Sigmoid colon (tissue), 4 donors: ENCODE data around the gene F10.

Experiments
- EP300 ChIP-seq, 4 donors: sonication (generic); formaldehyde crosslinking; IDR thresholded peaks; one replicate each; pipeline ENCODE4 v1.6.1; 2017; ENCODE audit warnings: antibody characterized with exemption in 4 of 4
- POLR2A ChIP-seq, 2 donors: fragments of 450-650 bp; IDR thresholded peaks; one replicate each; pipeline ENCODE4 v1.6.1; 2016; ENCODE audit warnings: antibody characterized with exemption in 2 of 2, mild to moderate bottlenecking in 2 of 2, moderate library complexity in 2 of 2
- POLR2AphosphoS5 ChIP-seq, 4 donors: sonication (generic); formaldehyde crosslinking; IDR thresholded peaks; one replicate each; pipeline ENCODE4 v1.6.1; 2017; ENCODE audit warnings: antibody characterized with exemption in 4 of 4
- TF ChIP-seq, protein P1 (sequence below), 4 experiments: fragments of 450-650 bp in 3 of 4; fragments of 200-600 bp in 1 of 4; IDR thresholded peaks; one replicate each; pipeline ENCODE4 v1.5.1; 2016 to 2019; ENCODE audit warnings: antibody characterized with exemption in 4 of 4, mild to moderate bottlenecking in 3 of 4, moderate library complexity in 2 of 4

DNA sequence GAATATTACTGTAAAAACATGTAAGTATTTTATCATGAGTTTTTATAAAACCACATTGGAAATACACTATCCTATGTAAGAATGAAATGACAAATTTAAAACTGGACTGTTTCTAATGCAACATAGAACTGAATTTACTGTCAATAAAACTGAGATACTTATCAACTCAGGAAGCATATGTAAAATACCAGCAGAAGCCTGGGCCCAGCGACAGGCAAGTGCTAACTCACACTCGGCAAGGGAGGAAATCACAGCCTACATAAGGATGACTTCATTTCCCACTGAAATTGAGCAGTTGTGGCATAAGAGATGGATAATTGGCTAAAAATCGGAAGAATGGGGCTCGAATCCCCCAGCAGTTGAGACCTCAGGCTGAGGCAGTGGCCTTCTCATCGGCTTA, 47.9 kb downstream of the F10 start:
- TF ChIP-seq, protein P1, sequence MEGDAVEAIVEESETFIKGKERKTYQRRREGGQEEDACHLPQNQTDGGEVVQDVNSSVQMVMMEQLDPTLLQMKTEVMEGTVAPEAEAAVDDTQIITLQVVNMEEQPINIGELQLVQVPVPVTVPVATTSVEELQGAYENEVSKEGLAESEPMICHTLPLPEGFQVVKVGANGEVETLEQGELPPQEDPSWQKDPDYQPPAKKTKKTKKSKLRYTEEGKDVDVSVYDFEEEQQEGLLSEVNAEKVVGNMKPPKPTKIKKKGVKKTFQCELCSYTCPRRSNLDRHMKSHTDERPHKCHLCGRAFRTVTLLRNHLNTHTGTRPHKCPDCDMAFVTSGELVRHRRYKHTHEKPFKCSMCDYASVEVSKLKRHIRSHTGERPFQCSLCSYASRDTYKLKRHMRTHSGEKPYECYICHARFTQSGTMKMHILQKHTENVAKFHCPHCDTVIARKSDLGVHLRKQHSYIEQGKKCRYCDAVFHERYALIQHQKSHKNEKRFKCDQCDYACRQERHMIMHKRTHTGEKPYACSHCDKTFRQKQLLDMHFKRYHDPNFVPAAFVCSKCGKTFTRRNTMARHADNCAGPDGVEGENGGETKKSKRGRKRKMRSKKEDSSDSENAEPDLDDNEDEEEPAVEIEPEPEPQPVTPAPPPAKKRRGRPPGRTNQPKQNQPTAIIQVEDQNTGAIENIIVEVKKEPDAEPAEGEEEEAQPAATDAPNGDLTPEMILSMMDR (IDR thresholded peaks at IDR 0.05), result no peak
- TF ChIP-seq EP300 (IDR thresholded peaks at IDR 0.05) (no peak), POLR2A (IDR thresholded peaks at IDR 0.05) (no peak), POLR2AphosphoS5 (IDR thresholded peaks at IDR 0.05) (no peak)
